ENCODE results near the gene CPB2. TPM values are rescaled to one million over a fixed set of nuclear protein-coding genes. Genes with fewer than 3 reads are reported as not detected.

CPB2 gene, protein sequence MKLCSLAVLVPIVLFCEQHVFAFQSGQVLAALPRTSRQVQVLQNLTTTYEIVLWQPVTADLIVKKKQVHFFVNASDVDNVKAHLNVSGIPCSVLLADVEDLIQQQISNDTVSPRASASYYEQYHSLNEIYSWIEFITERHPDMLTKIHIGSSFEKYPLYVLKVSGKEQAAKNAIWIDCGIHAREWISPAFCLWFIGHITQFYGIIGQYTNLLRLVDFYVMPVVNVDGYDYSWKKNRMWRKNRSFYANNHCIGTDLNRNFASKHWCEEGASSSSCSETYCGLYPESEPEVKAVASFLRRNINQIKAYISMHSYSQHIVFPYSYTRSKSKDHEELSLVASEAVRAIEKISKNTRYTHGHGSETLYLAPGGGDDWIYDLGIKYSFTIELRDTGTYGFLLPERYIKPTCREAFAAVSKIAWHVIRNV
- not detected for total RNA-seq

DNA sequence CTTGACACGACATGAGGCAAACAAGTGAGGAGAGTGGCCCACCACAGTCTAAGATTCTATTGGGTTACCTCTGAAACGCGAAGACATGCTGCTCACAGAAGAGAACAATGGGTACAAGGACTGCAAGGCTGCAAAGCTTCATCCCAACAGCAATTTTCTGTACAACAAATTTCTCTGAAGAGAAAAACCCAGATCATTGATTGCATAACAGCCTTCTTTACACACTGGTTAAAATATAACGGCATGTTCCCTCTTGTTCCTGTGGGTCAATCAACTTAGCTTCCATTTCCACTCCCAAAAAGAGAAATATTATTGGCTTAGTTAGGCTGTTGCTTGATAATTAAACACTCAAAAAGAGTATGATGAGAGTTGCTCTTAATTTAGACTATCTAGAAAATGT lies at the start of gene CPB2:
TSS of gene CPB2 (minus strand) at position 166 of the 400 bp plus-strand sequence. CDS start at position 142, 24 bp downstream.
- no peak for DNase-seq (ENCODE audit: low read depth in 2 of 3, low spot score in 2 of 3)

DNA sequence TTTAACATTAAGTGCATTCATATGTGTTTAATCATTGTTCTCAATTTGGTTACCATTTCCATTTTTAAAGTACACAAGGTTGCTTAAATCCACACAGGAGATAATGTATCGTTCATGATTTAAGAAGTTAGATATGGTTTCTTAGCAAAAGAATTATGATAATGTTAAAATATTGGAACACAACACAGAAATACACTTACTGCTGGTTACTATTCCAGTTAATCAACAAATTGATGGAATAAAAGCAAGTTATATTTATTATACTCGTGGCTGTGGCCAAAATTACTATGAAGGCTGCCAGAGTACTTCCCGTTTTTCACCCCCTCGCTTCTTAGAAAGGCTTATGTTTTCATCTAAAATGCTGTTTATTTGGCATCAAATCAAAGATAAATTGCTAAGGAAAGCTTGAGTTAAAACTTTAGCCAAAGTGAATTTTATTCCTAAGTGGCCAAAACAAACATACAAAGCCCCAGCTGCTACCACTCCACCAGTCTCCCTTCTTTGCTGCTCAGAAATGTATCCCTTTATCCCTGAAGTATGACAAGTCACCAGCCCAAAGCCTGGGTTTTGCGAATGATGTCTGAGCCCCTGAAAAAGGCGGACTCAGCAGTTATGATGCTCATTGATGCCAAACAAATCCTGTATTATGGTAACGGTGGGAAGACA lies 49.4 kb upstream of the CPB2 start:
- DNase-seq (ENCODE audit: low read depth in 2 of 3, low spot score in 2 of 3): peak in 1 of 3 donors; percentile 38

DNA sequence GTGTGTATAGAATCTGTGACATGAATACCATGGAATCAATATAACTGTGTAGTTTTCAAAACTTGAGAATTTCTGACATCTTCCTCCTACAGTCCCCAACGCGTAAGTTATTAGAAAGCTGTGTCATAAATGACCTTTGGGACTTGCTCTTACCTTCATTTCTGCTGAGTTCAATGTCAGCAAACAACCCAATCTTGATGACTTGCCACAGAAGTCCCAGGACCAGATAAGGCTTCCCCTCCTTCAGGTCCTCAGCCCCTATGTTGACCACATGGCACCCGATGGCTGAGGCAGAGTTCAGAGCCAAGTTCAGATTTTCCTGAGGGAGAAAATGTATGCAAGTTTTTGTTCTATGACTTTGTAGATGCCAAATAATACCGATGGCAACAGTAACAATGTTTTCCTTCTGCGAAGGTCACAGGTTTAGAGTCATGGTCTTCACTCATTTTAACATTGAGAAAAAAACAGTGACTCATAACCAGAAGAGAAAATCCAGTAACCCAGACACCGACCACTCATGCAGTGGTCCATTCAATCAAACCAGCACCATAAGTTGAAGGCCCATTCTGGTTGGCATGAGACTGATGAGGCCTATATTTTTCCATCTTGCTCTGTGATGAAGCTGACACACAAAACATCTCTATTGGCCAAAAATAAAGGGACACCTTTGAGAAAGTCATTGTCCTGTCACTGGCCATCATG lies 47.9 kb upstream of the CPB2 start:
- no peak for DNase-seq (ENCODE audit: low read depth in 2 of 3, low spot score in 2 of 3)

DNA sequence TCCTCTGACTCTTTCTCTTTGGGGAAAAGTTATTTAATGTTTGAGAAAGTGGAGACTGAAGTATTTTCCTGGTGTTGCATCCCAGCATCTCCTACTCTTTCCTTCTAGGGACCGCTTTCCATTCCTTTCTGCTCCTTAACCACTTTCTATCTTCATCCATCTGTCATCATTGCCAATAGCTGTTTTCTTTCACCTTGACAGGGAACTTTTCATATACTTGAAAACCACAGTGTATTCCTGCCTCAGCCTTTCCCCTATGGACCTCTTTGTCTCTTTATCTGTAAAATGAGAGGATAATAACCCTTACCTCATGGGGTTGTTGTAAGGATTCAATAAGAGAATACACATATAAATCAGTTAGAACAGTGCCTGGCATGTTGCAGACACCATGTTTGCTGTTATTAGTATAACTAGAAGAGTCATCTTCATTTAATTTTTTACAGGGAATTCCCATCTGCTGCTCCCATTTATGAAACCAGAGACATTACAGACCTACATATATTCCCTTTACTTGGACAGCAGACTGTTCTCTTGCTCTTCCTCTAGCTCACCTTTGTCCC lies 45.4 kb upstream of the CPB2 start:
- DNase-seq (ENCODE audit: low read depth in 2 of 3, low spot score in 2 of 3): no peak

DNA sequence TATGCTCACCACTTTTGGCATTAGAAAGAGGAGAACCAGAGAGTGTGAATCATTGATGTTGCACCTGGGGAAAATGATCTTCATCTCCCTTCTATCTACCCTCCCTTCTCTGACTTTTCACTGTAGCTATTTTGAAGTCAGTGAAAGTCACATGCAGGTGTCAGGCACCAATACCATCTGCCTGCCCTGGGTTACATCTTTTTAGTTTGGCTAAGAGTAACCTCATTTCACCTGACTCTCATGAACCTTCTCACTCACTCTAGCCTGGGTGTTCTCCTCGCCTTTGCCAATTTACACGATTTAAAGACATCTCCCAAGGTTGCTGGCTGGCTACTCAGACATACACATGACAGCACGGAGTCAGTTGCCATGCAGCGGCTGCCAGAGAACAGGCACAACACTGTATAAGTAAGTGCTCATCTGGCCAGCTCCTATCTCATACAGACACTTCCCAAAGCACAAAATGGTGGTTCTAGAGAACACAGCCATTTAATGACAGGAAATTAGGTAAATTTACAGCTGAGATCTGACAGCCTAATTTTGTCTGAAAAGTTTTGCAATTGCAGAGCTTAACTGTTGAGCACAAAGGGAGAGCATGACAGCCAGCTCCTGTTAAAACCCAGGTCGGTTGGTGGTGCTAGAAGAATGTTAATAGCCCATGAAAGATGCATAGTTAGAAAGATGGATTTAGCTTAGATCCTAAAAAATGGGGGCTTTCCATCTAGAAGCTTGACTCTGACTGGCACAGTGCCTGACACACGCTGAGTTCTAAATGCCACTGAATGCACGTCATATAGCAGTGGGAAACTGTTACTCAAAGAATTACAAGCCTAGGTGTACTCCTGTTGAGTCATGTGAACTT lies 44.7 kb upstream of the CPB2 start:
- no peak for DNase-seq (ENCODE audit: low read depth in 2 of 3, low spot score in 2 of 3)

DNA sequence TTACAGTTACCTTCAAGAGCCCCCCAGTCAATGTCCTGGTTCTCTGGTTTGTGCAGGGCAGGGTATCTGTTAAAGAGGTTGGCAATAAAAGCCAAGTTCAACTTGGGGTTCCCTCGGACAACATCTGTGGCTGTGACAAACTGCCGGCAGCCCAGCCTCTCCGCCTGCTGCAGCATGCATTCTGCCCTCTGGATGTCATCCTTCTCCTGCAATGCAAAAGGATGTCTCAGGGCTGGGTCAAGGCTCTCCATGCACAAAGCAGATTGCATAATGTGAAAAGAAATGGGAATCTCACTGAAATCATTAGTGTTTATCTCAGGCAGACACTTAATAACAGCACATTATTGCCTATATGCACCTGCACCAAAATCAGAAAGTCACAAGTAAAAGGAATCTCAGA lies 42.1 kb upstream of the CPB2 start:
- no peak for DNase-seq (ENCODE audit: low read depth in 2 of 3, low spot score in 2 of 3)

DNA sequence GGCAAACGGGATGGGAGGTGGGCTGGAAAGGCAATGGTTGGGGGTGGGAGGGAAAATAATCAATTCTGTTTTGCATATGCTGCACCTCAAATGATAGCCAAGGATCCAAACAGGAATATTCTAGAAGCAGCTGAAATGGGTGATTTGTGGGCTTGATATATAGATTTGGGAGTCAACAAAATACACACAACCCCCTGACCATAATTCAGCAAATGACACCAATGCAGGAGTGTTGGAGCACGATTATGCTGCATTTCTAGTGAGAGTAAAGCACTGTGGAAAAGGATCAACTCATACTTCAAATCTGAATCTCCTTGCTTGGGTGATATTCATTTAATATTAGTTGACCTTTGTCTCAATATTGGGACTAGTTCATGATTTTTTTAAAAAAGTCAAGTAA lies 41.1 kb upstream of the CPB2 start:
- DNase-seq (ENCODE audit: low read depth in 2 of 3, low spot score in 2 of 3): no peak

DNA sequence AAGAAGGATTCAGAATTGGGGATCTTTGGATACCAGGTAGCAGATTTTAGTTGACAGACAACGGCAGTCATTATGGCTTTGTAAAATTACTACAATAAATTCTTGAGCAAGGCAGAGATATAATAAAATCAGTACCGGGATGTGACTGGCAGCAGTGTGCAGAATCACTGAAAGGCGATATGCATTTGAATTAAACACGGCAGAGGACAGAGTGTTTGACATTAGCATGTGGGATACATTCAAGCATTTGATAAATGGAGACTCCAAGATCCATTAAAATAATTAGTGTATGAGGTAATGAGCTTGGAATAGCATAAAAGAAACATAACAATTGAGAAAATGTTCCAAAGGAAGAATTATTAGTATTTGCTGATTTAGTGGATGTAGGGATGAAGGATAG lies 40.3 kb upstream of the CPB2 start:
- no peak for DNase-seq (ENCODE audit: low read depth in 2 of 3, low spot score in 2 of 3)

DNA sequence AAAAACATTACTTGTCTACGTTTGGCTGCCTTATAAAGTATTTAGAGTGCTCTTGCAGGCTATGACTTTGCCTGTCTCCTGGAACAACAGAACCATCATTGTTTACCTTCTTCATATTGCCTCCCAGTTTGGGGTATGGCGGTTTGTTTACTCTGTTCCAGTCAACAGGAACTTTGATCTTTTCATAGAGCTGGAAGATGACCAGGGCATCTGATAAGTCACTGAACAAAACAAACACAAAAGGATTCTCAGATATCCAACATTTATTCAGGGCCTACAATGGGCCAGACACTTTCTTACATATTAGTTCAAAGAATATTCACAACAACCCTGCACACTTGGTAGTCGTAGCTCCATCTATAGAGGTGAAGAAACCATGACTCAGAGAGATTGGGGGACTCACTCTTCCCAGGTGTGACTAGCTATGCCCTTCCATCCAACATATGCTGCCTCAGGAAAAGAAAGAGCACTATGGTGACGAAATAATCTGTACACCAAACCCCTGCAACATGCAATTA lies 38.4 kb upstream of the CPB2 start:
- no peak for DNase-seq (ENCODE audit: low read depth in 2 of 3, low spot score in 2 of 3)

DNA sequence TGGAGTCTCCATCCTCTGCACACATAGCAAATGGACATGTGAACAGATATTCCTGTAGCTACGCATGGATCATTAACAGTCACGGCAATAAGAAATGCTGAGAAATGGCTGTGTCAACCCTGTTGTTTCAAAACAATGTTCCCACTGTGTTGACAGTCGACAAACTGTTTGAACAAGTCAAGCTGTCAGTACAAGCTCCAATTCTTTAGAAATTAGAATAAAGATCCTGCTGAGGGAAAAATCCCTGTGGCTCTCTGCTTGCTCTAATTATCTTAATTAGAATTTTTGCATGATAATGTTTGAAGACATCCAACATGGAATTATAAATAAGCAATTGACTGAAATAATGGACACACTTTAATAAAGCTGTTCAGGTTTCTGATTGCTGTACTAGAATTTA lies 37.9 kb upstream of the CPB2 start:
- no peak for DNase-seq (ENCODE audit: low read depth in 2 of 3, low spot score in 2 of 3)

DNA sequence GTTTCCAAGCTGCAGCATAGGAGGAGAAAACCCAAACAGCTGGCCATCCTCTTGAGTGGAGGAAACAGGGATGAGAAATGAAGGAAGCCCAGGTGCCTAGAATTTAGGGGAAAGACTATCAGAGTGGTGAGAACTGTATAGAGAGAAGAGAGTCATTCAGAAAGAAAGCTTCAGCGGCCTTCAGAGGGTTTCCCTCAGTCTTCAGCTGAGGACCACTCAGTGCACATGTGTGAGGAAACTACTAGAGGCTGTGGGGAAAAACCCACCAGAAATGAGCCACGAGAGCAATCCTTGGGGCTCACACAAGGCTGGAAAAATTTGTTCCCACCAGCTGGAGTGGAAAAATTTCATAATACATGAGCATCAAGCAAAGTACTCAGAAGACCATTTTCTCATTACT lies 35.2 kb upstream of the CPB2 start:
- no peak for DNase-seq (ENCODE audit: low read depth in 2 of 3, low spot score in 2 of 3)

DNA sequence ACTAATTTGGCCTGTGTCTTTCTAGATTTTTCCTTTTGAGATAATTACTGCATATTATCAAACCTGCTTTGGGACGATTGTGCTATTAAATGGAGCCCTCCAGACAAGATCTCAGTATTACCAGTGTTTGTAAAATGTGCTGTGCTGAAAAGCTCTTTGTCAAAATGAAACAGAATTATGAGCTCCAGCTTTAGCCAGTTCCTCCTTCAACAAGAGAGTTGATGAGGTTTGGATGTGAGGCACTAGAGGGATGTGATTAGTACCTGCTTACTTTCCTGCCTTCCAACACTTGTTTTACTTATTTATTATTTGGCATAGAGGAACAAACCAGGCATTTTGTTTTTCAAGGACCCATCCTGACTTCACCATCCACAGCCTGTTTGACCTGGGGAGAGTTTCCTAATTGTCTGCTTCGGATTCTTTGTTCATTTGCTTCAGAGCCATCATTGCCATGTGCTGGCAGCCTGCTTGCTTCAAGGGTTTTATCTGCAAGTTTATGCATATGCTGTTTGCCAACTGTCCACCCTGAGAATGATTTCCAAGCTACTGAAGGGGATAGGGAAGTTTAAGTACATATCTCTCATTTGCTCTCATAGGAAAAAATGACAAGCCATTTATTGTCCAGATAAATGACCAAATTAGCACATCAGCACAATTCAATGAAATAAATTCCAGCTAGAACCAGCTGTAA lies 32.9 kb upstream of the CPB2 start:
- no peak for DNase-seq (ENCODE audit: low read depth in 2 of 3, low spot score in 2 of 3)

DNA sequence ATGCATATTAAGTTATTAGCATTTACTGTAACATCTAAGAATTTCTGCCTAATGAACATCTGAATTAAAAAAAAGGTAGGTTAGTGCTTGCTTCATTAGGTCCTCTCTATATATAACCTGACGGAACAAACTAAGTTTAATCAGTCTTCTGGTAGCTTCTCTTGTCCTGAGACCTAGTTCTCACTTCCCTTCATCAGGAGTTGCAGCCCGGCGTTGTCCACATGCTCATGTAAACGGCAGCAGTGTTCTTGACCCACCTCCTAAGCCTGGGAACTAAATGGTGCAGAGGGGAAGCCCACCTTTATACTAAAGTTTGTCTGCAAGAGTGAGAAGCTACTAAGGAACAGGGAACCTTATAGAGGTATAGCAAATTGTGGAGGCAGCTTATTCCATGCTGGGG lies 31.9 kb upstream of the CPB2 start:
- DNase-seq (ENCODE audit: low read depth in 2 of 3, low spot score in 2 of 3): no peak

DNA sequence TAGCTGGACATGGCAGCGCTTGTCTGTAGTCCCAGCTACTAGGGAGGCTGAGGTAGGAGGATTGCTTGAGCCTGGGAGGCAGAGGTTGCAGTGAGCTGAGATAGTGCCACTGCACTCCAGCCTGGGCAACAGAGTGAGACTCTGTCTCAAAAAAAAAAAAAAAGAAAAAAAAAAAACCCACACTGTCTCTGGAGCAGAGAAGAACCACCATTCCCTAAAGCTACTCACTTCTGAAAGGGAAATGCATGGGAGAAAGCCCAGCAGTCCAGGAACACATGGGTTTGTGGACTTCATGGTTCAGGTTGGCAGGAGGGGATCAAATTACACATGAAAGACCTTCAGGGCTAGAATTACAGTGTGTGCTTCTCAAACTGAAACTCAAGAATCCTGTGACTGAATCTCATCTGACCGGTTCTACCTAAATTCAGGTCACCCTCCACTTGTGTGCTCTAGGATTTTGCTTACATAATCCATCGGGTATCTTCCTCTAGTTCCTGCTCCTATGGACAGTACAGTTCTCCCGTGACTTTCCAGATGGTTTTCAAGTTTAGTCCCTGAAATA lies 30.2 kb upstream of the CPB2 start:
- DNase-seq (ENCODE audit: low read depth in 2 of 3, low spot score in 2 of 3): no peak

DNA sequence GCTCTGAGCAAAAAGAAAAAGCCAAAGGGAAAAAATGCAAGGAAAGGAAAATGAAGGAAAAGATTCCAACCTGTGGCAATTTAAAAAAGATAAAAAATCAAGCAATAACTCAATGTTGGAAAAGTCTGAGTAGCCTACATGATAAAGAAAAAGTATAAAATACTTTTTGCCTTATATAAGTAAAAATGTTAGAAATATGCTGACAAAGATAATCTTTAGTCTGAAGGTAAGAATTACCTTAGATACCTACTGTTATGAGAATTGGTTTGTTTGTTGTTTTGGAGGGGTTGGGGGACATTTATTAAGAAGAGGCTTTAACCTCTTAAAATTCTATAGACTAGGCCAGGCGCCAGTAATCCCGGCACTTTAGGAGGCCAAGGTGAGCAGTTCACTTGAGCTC lies 29.7 kb upstream of the CPB2 start:
- no peak for DNase-seq (ENCODE audit: low read depth in 2 of 3, low spot score in 2 of 3)

DNA sequence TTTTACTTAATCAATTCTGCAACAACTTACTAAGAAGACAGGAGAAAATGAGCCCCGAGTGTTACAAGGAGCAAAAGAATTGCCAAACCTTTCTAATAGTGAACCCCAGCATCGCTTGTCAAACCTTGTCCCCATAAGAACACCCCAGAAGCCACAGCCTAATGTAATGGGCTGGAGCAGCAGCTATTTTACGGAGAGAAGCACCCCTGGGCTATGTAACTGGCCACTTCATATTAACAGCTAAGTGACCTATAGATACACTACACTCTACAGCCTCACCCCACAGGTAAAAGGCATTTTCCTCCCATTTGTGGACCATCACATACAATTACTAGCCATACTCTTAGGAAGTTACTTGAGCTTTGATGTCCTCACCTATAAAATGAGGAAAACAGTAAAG lies 27.3 kb upstream of the CPB2 start:
- DNase-seq (ENCODE audit: low read depth in 2 of 3, low spot score in 2 of 3): no peak

DNA sequence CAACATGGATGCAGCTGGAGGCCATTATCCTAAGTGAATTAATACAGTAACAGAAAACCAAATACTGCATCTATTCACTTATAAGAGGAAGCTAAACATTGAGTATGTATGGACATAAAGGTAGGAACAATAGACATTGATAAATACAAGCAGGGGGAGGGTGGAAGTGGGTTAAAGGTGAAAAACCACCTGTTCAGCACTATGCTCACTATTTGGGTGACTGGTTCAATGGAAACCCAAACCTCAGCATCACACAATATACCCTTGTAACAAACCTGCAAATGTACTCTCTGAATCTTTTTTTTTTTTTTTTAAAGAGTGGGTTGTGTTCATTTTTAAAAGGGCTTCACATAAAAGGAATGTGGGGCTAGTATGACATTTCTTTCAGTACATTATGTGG lies 26.9 kb upstream of the CPB2 start:
- no peak for DNase-seq (ENCODE audit: low read depth in 2 of 3, low spot score in 2 of 3)

DNA sequence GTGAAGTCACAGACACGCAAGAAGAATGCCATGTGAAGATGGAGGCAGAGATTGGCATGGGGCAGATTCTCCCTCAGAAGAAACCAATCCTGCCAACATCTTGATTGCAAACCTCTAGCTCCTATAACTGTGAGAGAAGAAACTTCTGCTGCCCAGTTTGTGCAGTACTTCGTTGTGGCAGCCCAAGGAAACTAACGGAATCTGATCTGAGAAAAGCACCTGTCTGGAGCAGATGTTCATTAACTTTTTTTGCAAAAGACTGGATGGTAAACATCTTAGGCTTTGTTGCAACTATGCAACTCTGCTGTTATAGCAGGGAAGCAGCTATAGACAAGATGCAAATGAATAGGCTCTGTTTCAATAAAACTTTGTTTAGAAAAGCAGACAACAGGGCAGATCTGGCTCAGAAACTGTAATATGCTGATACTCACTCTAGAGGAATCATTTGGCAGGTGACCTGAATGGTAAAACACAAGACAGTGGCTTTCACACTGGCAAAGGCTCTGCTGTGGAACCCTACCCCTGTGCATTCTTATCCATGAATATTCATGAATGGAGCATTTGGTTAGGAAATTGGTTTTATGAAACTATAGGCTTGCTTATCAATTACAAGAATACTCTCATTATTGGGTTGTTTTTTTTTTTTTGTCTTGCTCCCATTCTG lies 25.3 kb upstream of the CPB2 start:
- DNase-seq (ENCODE audit: low read depth in 2 of 3, low spot score in 2 of 3): no peak

DNA sequence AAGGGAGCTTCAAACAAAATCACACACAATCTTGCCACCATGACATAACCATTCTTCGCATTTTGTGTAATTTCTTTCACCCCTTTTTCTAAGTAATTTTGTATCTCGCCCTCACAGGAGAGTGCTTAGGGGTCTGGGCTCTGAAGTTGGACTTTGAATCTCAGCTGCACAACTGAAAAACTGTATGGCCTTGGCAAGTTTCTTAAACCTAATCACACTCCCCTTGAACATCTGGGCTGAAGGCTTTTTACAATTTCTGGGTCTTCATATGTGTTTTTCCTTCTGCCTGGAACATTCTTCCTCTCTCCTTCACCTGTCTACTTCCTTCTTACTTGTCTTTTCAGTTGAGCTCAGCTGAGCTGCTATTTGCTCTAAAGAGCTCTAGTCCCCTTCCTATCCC lies 24.3 kb upstream of the CPB2 start:
- no peak for DNase-seq (ENCODE audit: low read depth in 2 of 3, low spot score in 2 of 3)
